GM21717 (cell line): ENCODE measurements around the gene METRN.

ENCODE experiments used
- ATAC-seq: cut with Tn5 transposase; IDR thresholded peaks from one replicate; pipeline ENCODE4 v1.9.1; 2021; ENCODE audit warnings: mild to moderate bottlenecking, moderate library complexity; ENCODE audit not compliant: unreplicated experiment

METRN gene

DNA sequence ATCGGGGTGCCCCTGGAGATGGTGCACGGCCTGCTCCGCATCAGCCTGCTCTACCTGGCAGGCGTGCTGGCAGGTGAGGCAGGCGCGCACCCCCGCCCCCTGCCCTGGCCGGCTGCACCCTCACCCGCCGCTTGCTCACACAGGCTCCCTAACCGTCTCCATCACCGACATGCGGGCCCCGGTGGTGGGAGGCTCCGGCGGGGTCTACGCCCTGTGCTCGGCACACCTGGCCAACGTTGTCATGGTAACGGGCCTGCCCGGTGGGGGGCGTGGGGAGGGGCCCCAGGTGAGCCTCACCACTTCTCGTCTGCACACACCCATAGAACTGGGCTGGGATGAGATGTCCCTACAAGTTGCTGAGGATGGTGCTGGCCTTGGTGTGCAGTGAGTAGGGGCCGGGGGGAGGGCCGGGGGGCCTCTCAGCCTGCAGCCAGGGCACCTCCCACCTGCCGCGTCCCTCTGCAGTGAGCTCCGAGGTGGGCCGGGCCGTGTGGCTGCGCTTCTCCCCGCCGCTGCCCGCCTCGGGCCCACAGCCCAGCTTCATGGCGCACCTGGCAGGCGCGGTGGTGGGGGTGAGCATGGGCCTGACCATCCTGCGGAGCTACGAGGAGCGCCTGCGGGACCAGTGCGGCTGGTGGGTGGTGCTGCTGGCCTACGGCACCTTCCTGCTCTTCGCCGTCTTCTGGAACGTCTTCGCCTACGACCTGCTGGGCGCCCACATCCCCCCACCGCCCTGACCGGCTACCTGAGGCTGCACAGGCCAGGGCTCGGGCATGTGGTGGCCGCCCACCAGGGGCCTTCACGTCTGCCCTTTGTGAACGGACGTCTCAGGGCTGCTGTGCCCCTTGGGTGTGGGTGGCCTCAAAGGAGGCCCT is 37.4 kb upstream of the METRN start:
- ATAC-seq, result no peak

- ATAC-seq, result no peak
Measured at GRCh38 chr16:678209-678857, 36.6 kb upstream of the METRN start.

DNA sequence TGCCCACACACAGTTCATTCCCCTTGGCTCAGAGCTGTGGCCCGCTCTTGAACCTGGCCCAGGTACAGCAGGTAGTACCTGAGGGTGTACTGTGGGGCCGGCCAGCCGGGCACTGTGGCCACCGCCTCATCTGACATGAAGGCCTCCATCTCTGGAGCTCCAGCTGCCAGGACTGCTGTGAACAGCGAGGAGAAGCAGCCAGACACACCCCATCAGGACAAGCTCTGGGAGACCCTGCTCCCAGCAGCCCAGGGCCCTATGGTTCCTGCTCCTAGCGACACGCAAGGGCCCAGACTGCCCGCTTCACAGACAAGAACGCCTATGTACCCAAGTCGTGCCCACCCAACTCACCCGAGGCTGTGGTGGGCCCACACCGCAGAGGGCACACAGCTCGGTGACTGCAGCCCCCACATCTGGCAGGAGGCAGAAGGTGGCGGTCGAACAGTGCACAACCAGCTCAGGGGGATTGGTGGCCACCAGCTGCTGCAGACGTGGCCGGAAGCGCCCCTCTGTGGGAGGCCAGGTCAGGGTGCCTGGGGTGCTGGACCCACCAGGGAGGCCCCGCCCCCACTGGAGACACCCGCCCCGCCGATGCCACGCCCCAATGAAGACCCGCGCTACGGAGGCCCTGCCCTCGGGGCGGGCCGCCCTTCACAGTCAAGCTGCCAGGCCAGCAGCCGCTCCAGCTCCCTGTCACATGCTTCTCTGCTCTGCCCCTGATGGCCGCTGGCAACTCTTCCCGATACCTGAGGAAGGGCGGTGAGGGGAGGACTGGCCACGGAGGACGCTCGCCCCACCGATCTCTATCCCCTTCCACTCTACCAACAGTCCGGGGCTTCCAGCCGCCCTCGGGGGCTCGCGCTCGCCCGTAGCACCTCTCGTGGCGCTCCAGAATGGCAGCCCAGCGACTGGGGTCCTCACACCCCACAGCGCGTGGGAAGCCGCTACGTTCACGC is 35.8 kb upstream of the METRN start:
- ATAC-seq, result no peak

DNA sequence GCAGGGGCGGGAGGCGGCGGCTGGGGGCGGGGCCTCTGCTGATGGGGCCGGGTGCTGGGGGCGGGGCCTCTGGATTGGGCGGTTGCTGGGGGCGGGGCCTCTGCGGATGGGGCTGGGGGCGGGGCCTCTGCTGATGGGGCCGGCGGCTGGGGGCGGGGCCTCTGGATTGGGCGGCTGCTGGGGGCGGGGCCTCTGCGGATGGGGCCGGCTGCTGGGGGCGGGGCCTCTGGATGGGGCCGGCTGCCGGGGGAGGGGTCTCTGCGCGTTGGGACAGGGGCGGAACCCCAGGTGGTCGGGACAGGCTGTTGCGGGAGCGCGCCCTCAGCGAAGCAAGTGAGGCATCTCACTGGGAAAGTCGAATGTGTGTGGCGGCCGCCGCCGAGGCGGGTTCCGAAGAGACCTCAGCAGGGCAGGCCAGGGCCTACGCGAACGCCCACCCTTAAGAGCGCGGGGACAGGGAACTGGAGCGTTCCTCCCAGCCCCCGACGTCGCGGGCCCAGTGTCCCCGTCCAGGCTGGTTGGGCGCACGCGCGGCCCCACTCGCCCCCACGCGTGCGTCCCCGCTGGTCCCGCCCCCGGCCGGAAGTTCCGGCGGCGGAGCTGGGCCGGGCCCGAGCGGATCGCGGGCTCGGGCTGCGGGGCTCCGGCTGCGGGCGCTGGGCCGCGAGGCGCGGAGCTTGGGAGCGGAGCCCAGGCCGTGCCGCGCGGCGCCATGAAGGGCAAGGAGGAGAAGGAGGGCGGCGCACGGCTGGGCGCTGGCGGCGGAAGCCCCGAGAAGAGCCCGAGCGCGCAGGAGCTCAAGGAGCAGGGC is 34.9 kb upstream of the METRN start, which contains the start of gene STUB1:
Gene STUB1 (plus strand): TSS at position 597 of the 811 bp plus-strand sequence. CDS start 116 bp downstream, at position 713.
- ATAC-seq, result peak; percentile 31

GRCh38 chr16:680625-680945 is 34.3 kb upstream of the METRN start:
- ATAC-seq, result no peak

GRCh38 chr16:680967-681745 is 33.8 kb upstream of the METRN start:
- ATAC-seq, result no peak

DNA sequence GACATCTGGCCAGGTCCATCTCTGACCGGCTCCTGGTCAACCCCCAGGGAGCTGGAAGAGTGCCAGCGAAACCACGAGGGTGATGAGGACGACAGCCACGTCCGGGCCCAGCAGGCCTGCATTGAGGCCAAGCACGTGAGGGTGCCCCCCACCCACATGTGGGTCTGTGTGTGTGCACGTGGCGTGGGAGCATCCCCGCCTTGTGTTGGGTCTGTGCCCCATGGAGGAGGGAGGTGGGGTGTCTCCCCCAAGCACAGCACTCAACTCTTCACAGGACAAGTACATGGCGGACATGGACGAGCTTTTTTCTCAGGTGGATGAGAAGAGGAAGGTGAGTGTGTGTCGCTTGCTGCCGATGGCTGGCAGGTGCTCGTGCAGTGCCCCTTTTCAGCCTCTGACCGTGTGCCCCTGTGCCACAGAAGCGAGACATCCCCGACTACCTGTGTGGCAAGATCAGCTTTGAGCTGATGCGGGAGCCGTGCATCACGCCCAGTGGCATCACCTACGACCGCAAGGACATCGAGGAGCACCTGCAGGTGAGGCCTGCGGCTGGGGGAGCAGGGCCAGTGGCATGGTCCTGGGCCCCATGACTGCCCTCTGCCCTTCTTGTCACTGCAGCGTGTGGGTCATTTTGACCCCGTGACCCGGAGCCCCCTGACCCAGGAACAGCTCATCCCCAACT is 33.0 kb upstream of the METRN start:
- ATAC-seq, result no peak

GRCh38 chr16:682493-683395 is 32.2 kb upstream of the METRN start:
- ATAC-seq, result no peak

DNA sequence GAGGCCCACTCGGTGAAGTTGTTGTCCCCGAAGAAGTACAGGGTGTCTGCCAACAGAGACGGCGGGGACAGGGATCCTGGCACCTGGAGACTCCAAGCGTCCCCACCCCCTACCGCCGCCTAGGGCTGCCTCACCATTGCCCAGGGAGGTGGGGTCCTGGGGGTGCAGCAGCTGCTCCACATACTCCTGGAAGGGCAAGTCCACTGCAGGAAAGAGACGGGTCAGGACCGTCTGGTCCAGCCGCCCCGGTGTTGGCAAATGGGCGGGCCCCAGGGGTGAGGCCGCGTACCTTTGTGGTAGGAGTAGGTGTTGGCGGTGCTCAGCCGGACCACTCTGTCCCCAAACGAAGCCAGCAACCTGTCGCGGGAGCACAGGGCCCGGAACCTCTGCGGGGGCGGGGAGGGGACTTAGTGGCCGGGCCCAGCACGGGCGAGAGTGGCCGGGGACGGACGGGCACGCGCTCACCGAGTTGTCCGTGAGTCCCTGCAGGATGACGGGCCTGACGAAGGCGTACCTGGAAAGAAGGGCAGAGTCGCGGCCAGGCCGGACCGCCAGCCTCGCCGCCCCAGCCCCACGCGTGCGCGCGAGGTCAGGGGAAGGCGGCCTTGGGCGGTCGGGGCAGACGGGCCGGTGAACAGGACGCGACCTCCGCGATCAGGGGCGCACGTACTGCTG is 31.4 kb upstream of the METRN start:
- no peak for ATAC-seq

DNA sequence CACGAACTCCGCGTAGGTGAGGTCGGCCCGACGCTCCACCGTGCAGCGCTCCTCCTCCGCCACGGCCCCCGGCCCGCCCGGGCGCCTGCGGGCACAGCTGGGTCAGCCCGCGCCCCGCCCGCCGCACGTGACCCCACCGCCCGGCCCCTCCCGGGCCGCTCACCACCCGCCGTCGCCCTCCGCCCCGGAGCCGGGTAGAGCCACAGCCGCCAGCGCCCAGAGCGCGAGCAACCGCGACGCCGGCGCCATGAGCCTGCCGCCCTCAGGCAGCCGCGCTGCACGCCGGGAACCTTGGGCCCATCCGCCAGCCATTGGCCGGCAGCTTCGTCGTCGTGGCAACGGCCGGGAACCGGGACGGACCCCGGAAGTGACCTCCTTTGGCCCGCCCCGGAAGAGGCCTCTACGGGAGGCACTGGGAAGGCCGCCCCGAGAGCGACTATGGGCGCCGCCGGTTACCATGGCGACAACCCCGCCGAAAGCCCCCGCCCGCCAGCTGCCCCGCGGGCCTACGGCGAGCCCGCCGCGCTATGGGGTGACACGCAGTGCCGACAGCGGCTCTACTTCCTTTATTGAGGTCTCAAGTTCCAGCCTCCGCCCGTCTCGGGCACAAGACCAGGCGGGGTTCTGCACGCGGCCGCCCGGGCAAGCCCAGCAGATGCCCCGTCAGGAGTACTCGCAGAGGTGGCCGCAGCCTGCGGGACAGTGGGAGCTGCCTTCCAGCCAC is 30.7 kb upstream of the METRN start, which contains the start of gene JMJD8:
Gene JMJD8 (minus strand): TSS at position 264 of the 724 bp plus-strand sequence. CDS start 15 bp downstream, at position 249.
- ATAC-seq, result peak; percentile 39

- no peak for ATAC-seq
Measured at GRCh38 chr16:684961-685696, 29.8 kb upstream of the METRN start.

- no peak for ATAC-seq
Measured at GRCh38 chr16:685967-686366, 29.0 kb upstream of the METRN start.

- ATAC-seq, result no peak
Measured at GRCh38 chr16:686459-687260, 28.3 kb upstream of the METRN start.

DNA sequence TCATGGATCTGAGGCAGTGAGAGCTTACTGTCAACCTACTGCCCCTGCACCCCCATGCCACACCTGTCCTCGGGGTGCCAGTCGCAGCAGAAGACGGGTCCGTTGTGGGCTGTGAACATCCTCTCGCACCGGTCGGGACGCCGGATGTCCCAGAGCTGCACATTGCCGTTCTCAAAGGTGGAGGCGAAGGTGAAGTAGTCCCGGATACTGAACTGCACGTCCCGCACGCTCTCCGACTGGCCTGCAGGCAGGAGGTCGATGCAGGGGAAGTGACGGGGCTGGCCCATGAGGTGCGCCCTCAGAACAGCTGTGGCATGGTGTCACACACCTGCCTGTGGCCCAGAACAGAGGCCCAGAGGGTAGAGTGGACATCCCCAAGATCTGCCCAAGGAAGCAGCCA is 27.4 kb upstream of the METRN start:
- no peak for ATAC-seq
